H54 (cell line): ENCODE results near the gene CDH18.
A peak's percentile ranks its signal among the peaks of the same experiment; 100 is the strongest.
"Not testable (repeated sequence)": the region's sequence is repeated elsewhere in the genome, so short reads cannot be mapped to it uniquely, and the experiment has no call there.

Source experiments
- DNase-seq: peaks from one replicate; pipeline ENCODE4 v3.0.0; 2011; ENCODE audit warnings: low spot score, mixed read lengths; ENCODE audit not compliant: insufficient read length
- FAIRE-seq: peaks from 3 replicates; lab custom pipeline; 2011; peaks lifted over from hg19 to GRCh38; lab: Jason Lieb, UNC
- POLR2A ChIP-seq: IDR thresholded peaks from 2 replicates; pipeline ENCODE4 v1.6.1; 2011; ENCODE audit warnings: low read depth, mild to moderate bottlenecking, low read length

Gene CDH18

GRCh38 chr5:19865336-19866089, 122.5 kb downstream of the CDH18 start:
- DNase-seq = no peak

GRCh38 chr5:19862711-19863110, 125.3 kb downstream of the CDH18 start:
- no peak for TF ChIP-seq POLR2A
- no peak for FAIRE-seq

More at GRCh38 chr5:19865336-19866089, 122.5 kb downstream of the CDH18 start:
- no peak for FAIRE-seq
- TF ChIP-seq POLR2A = no peak

GRCh38 chr5:19859020-19859419, 129.0 kb downstream of the CDH18 start:
- DNase-seq (no peak), FAIRE-seq (no peak)
- TF ChIP-seq POLR2A = no peak

More at GRCh38 chr5:19862711-19863110, 125.3 kb downstream of the CDH18 start:
- no peak for DNase-seq

- FAIRE-seq (peak; percentile 86), DNase-seq (no peak)
- no peak for TF ChIP-seq POLR2A
Observed at GRCh38 chr5:19855931-19856330, 132.1 kb downstream of the CDH18 start.

- no peak for FAIRE-seq
- no peak for DNase-seq
- TF ChIP-seq POLR2A = no peak
Observed at GRCh38 chr5:19855453-19855852, 132.5 kb downstream of the CDH18 start.

- peak; percentile 91 for FAIRE-seq
- DNase-seq = peak; percentile 5
- TF ChIP-seq POLR2A = no peak
Observed at GRCh38 chr5:19855031-19855430, 133.0 kb downstream of the CDH18 start.

- peak; percentile 3 for DNase-seq
- TF ChIP-seq POLR2A = no peak
- peak; percentile 100 for FAIRE-seq
Observed at GRCh38 chr5:19853616-19854240, 134.3 kb downstream of the CDH18 start.

GRCh38 chr5:19837536-19838174, 150.3 kb downstream of the CDH18 start:
- TF ChIP-seq POLR2A = no peak
- FAIRE-seq (peak; percentile 96), DNase-seq (peak; percentile 16)

- DNase-seq (no peak), FAIRE-seq (no peak)
- no peak for TF ChIP-seq POLR2A
Observed at GRCh38 chr5:19835442-19835841, 152.6 kb downstream of the CDH18 start.

- peak; percentile 38 for FAIRE-seq
- DNase-seq = not testable (repeated sequence)
Observed at GRCh38 chr5:19812720-19813119, 175.3 kb downstream of the CDH18 start.

GRCh38 chr5:19806756-19807155, 181.2 kb downstream of the CDH18 start:
- no peak for TF ChIP-seq POLR2A
- FAIRE-seq = no peak
- DNase-seq = no peak

- no peak for TF ChIP-seq POLR2A
- FAIRE-seq = no peak
- no peak for DNase-seq
Observed at GRCh38 chr5:19802686-19803085, 185.3 kb downstream of the CDH18 start.

GRCh38 chr5:19795218-19795617, 192.8 kb downstream of the CDH18 start:
- FAIRE-seq = peak; percentile 96
- TF ChIP-seq POLR2A = no peak
- DNase-seq = peak; percentile 1

GRCh38 chr5:19790829-19791466, 197.1 kb downstream of the CDH18 start:
- TF ChIP-seq POLR2A = no peak
- DNase-seq = no peak
- no peak for FAIRE-seq
